GM19452 (cell line): Measurements from ENCODE around the gene FRMD7.
"Not testable (repeated sequence)": the region's sequence is repeated elsewhere in the genome, so short reads cannot be mapped to it uniquely, and the experiment has no call there.

Experiments used
- ATAC-seq: cut with Tn5 transposase; IDR thresholded peaks from one replicate; pipeline ENCODE4 v1.9.1; 2021; ENCODE audit not compliant: unreplicated experiment

FRMD7 gene

GRCh38 chrX:132127743-132128142 lies at the start of gene FRMD7:
TSS of gene FRMD7 (minus strand) at chrX:132128020. CDS start at chrX:132127844, 176 bp downstream.
- ATAC-seq, result no peak

- no peak for ATAC-seq
Observed at GRCh38 chrX:132173647-132174046, 45.8 kb upstream of the FRMD7 start.

GRCh38 chrX:132171881-132172280 lies 44.1 kb upstream of the FRMD7 start:
- ATAC-seq, result no peak

GRCh38 chrX:132171478-132171877 lies 43.7 kb upstream of the FRMD7 start:
- no peak for ATAC-seq

GRCh38 chrX:132169554-132169953 lies 41.7 kb upstream of the FRMD7 start:
- ATAC-seq, result no peak

GRCh38 chrX:132165651-132166050 lies 37.8 kb upstream of the FRMD7 start:
- no peak for ATAC-seq

DNA sequence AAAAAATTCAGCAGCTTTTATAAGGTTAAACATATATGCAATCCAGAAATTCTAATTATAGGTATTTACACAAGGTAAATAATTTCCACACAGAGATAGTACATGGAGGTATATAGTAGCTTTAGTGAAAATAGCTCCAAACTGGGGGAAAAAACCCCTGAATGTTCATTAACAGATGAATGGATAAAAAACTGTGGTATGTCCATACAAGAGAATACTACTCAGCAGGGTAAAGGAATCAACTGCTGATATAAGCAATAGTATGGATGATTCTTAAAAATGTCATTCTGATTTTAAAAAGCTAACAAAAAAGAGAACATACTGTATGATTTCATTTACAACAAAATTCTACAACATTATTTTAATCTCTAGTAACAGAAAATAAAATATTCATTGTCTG lies 37.2 kb upstream of the FRMD7 start:
- no peak for ATAC-seq

DNA sequence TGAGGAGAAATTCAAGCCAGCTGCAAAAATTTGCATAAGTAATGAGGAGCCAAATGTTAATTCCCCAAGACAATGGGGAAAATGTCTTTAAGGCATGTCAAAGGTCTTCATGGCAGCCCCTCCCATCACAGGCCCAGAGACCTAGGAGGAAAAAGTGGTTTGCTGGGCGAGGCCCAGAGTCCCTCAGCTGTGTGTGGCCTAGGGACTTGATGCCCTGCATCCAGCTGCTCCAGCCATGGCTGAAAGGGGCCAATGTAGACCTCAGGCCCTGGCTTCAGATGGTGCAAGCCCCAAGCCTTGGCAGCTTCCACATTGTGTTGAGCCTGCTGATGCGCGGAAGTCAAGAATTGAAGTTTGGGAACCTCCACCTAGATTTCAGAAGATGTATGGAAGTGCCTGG lies 35.3 kb upstream of the FRMD7 start:
- ATAC-seq, result not testable (repeated sequence)

- no peak for ATAC-seq
Observed at GRCh38 chrX:132153166-132153565, 25.3 kb upstream of the FRMD7 start.

GRCh38 chrX:132146456-132146855 lies 18.6 kb upstream of the FRMD7 start:
- ATAC-seq, result no peak

GRCh38 chrX:132144061-132144460 lies 16.2 kb upstream of the FRMD7 start:
- no peak for ATAC-seq

- ATAC-seq, result no peak
Observed at GRCh38 chrX:132125906-132126305, 1.9 kb downstream of the FRMD7 start.

DNA sequence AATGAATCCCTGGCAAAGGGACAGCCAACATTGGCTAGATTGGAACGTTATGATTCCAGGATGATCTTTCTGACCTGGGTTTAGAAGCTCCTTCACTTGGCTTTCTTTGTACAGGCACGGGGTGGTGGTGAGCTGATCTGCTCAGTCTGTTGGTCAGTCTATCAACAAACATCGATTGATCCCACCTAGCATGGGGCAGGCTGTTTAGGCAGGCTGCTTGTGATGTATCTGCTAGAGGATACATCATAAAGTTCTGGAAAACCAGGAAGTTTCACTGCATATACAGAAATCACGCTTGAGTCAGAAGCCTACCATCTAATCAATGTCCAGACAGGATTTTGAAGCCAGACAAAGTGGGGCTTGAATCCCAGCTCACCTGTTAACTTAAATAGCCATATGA lies 6.9 kb downstream of the FRMD7 start:
- no peak for ATAC-seq

DNA sequence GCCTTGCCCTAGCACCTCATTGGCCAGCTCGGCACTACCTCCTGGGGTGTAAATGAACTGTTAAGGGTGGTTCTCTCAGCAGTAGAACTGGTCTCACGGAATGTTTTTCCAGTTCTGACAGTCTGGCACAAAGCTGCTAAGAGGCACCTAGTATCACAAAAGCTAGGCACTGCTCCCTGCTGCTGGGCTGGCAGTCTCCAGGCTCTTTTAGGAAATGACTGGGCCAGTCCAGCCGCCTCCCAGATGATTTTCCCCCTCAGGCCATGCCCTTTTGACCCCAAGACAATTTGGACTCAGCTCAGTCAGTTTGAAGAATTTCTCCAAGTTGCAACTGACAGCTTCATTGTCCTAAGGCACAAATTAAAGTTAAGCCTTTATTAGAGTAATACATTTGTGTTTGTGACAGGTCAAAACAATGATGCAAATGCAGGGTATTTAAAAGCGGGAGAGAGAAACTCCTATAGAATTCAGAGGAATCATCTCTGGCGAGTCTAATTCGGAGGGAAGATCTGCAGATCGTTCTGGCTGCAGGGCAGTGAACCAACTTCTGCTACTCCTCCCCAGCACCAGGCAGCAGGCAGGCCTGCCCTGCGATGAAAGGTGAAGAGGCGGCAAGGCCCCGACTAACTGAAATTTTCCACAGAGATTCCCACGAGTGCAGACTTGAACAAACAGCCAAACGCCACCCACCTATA lies 7.9 kb downstream of the FRMD7 start:
- ATAC-seq, result no peak

DNA sequence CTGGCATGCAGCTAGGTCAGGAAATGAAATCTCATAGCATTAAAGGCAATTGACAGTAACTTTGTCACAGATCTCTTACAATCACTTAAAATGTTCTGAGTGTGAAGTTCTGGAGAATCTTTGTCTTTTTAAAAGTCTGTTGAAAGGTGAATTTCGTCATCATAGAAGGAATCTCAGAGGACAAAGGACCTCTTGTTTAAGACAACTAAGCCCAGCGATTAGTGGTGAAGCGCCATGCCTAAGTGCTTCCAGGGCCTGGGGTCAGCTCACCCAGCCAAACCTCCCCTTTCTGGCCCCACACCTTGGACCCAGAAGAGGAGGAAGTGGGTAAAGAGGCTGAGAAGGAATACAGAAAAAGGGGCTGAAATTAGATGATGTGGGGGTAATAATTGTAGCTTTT lies 8.5 kb downstream of the FRMD7 start:
- ATAC-seq, result no peak

DNA sequence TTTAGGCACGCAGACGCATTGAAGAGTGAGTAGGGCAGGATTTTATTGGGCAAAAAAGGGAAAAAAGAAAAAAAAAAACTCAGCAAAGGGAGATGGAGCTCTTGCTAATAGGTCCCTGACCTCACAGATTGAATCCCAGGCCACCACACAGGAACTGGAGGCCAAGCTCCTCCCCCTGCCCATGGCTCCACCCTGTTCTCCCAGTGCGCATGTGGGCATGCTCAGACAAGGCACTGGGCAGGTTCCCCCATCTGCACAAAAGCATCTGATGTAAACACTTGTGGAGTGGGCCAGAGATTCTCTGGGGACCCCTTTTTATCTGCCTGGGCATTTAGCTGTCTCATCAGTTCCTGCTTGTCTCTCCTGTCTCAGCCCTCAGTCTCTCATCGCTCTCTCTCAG lies 9.5 kb downstream of the FRMD7 start:
- no peak for ATAC-seq

DNA sequence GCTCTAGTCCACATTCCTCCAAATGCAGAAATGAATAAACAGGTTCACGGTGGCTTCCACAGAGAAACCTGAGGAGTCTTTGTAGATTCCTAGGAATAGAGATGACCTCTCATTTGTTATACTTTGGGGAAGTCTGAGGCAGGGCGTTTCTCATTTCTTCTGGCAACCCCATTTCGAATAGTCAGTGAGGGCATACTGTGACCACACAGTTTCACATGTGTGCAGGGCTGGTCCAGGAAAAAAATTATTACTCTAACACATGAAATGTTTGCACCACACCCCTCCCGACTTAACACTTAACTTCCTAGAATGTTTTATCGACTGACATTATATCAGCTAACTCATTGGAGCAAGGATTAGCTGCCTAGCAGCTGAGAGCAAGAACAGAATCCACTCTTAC lies 12.0 kb downstream of the FRMD7 start:
- no peak for ATAC-seq

DNA sequence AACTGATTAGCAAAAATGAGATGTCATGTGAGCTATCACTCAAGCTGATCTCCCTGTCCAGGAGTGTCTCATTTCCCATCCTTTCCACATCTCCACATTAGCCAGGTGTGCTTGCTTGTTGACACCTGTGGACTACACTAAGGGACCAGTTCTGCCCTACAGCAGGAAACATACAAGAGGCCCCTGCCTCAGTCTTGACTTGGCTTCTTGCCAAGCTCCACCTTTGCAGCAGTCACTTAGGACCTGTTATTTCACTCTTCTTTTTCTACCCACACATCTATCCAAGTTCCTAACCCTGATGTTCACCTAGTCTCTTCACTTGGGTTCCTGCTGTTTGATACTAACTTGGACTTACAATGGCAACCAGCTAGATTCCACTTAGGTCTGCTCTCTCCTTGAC lies 13.2 kb downstream of the FRMD7 start:
- ATAC-seq, result no peak

DNA sequence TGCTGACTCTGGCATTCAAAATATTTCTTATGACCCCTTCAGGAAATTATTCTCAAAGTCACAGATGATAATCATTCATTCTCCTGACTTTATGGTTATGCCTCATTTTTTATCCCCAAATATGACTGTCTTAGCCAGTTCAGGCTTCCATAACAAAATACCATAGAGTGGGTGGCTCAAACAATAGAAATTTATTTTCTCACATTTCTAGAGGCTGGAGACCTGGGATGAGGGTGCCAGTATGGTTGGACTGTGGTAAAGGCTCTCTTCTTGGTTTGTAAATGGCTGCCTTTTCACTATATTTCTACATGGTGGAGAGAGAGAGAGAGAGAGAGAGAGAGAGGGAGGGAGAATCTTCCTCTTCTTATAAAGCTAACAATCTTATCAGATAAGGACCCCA lies 20.5 kb downstream of the FRMD7 start:
- ATAC-seq, result no peak

DNA sequence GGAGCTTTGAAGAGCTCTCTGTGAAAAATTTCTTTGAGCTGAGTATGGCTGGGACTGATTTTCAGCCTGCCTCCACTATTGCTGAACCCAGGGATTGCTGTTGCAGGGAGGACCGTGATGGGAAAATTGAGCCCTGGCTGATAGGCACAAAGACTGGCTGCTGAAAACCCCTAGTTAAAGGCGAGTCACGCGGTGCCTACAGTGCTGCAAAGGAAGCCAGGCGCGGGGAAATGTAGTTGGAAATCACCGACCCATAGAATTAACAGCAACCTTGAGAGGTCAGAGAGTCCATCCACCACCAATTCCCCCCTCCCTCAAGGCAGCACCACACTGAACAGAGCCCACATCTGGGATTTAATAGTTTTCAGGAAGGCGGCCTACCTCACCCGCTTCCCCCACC lies 26.0 kb downstream of the FRMD7 start:
- ATAC-seq, result no peak

DNA sequence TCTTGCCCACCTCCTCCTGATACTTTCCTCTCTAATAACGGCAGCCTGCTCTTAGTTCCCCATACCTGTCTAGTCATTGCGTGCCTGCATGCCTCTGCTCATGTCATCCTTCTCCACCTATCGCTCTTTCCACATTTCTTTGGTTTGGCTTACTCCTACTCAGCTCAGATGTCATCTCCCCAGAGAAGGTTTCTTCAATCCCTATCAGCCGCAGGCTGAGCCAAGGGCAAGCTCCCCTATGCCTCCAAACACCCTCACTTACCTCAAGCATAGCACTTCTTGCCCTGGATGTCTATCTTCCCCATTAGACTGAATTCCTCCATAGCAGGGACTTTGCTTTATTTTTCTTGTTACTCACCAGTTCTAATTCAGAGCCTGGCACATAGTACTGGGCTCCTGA lies 26.6 kb downstream of the FRMD7 start:
- ATAC-seq, result no peak

- not testable (repeated sequence) for ATAC-seq
Observed at GRCh38 chrX:132098704-132099103, 29.1 kb downstream of the FRMD7 start.

- no peak for ATAC-seq
Observed at GRCh38 chrX:132094164-132094563, 33.7 kb downstream of the FRMD7 start.
